ENCODE data around the gene CACNA1F.
A peak's percentile ranks its signal among the peaks of the same experiment; 100 is the strongest.

CACNA1F gene

GRCh38 chrX:49172280-49172780 is 60.8 kb downstream of the CACNA1F start:
- no peak for DNase-seq

GRCh38 chrX:49171752-49172279 is 61.3 kb downstream of the CACNA1F start, which contains the start of gene PLP2:
TSS of gene PLP2 (plus strand) at chrX:49171898. CDS start at chrX:49172001, 103 bp downstream.
- no peak for DNase-seq

DNA sequence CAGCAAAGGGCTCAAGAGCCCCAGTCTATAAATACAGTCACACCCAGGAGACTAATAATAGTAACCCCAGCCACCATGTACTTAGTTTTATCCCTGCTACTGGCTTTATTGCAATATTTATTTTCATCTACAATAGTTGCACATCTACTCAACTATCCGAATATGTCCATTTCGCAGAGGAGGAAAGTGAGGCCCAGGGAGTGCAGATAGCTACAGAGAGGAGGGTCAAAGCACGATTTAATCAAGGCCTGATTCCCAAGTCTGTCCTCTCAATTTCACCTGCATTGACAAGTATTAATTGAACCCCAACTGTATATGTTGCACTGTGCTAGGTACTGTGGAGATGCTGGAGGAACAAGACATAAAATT is 65.4 kb downstream of the CACNA1F start:
- DNase-seq, result no peak

DNA sequence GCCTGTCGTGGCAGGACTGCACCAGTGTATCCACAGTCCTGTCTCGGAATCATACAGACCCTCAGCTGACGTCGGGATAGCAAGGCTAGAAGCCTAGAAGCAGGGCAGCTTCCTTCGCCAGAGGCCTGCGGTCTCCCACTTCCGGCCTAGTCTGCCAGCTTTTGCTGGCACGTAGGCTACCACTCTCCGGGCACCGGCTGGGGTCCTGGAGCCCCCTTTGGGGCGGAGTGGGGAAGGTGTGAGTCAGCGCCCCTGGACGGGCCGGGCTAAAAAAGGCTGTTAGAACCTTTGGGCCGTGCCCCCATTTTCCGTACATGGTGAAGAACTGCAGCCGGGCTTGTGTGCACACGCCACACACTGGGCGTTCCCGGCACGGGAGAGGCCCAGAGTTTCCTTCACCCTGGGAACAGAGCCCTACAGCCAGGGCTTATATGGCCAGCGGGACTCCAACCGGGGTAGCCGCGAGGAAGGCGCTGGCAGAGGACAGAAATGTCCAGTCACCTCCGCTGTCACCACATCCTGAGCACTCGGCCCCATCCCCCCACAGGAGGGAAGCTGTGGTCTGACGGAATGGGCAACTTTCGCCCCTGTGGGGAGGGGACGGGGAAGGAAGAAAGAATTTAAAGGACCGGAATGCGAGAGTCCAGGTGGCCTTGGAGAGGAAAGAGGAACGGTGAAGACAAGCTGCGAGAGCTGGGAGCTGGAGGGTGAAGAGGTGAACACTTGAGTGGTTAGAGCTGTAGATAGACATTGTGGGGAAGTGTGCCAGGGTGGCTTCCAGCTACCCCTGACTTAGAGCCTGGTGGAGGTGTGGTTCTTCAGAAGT is 66.0 kb downstream of the CACNA1F start:
- DNase-seq, result peak; percentile 66

DNA sequence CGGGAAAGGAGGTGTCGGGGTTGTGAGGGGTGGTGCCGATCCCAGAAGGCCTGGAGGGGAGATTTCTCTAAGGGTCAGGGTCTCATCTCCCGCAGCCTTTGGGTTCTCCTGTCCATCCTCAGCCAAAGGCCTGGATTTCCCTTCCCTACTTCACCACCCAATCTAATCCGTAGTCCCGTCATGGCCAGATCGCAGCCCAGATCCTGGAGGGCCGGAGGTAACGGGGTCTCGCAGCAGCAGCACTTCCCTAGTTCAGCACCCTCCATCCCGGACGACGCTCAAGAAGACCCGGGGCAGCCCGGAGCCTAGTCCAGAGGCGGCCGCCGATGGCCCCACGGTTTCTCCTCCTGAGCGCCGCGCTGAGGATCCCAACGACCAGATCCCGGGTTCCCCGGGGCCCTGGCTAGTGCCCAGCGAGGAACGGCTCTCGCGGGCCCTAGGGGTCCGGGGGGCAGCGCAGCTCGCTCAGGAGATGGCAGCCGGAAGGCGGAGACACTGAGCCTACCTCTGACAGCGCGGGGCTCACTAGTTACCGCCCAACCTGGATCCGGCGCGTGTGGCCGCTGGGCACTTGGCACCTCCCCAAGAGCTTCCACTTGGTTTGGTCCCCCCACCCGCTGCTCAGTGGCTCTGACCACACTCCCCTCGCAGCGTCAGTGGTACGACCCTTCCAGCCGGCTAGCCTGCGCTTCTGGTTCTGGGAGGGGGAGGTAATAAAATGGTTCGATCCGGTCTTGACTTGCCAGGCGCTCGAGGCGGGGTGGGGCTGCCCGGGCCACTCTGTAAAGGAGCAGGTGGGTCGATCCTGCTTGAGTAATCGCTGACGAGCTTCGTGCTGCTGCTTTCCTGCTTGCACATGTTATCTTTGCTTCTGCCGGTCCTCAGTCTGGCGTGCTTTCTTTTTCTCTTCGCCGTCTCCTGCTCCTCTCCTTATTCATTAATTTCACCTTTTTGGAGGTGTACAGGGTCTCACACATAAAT is 66.9 kb downstream of the CACNA1F start:
- peak; percentile 81 for DNase-seq

- no peak for DNase-seq
These were observed 68.4 kb downstream of the CACNA1F start for GRCh38 chrX:49164589-49165360.

- DNase-seq, result peak; percentile 71
These were observed 69.4 kb downstream of the CACNA1F start for GRCh38 chrX:49163555-49164419.

DNA sequence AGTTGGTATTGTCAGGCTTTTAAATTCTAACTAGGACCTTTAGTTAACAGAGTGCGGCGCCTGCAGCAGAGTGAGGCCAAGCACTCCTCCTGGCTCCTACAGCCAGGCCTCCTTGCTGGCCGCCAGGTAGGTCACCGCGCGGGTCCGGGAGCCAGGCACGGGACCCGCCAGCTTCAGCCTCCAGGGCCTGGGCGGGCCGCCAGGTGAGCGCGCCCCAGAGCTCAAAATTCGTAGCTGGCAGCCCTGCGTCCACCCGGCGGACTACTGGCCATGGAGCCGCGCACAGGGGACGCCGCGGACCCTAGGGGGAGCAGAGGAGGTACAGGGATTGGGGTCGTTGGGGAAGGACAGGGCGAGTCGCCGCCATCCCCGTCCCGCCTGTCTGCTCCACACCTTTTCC is 70.5 kb downstream of the CACNA1F start, which contains the start of gene MAGIX:
Gene MAGIX, plus strand, starts transcription at position 139 of the 400 bp plus-strand sequence. Its CDS starts 132 bp downstream, at position 271.
- no peak for DNase-seq

DNA sequence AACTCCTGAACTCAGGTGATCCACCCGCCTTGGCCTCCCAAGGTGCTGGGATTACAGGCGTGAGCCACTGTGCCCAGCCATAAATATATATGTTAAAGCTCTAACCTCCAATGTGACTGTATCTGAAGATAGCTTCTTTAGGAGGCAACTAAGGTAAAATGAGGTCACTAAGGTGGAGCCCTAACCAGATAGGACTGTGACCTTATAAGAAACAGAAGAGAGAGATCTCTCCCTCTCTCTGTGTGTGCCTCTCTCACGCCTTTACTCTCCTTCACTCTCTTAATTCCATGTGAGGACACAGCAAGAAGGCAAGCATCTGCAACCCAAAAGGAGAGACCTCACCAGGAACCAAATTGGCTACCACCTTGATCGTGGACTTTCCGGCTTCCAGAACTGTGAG is 71.5 kb downstream of the CACNA1F start:
- DNase-seq, result no peak

GRCh38 chrX:49160908-49161307 is 72.2 kb downstream of the CACNA1F start:
- DNase-seq, result no peak

- DNase-seq, result no peak
These were observed 75.9 kb downstream of the CACNA1F start for GRCh38 chrX:49157194-49157593.

- peak; percentile 72 for DNase-seq
These were observed 77.0 kb downstream of the CACNA1F start for GRCh38 chrX:49155900-49156837.

DNA sequence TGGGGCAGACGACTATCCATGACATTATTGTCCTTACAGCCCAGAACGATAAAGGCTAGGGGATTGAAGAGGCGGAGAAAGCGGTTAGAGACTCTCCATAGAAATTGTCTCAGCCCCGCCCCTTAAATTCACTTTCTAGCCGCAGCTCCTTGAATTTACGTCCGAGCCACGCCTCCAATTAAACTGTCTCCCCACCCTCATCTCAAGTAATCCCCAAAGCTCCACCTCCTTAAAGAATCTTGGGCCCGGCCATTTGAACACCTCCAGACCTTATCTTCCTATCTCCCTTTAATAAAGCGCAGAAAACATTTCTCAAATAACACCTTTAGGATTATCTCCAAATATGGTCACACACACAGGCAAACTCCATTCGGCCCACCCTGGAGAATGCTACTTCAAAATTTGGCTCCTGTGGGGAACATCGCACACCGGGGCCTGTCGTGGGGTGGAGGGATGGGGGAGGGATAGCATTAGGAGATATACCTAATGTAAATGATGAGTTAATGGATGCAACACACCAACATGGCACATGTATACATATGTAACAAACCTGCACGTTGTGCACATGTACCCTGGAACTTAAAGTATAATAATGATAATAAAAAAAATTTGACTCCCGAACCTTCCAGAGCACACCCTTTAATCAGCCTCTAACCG is 77.8 kb downstream of the CACNA1F start:
- DNase-seq, result no peak
